ENCODE measurements around the gene SLC16A12.

- TF ChIP-seq POLR2AphosphoS5 (IDR thresholded peaks at IDR 0.05; ENCODE audit: low read depth, low read length) (no peak), TAF1 (IDR thresholded peaks at IDR 0.05; ENCODE audit: borderline replicate concordance, insufficient read depth, low read length) (no peak), REST (IDR thresholded peaks at IDR 0.05; ENCODE audit: insufficient read depth in 1 of 2, low read depth in 2 of 2, low read length in 2 of 2) (no peak), SIN3A (IDR thresholded peaks at IDR 0.05; ENCODE audit: borderline replicate concordance, insufficient read depth, low read length) (no peak), FOXP2 (optimal IDR thresholded peaks at IDR 0.05; ENCODE audit: borderline replicate concordance, extremely low read depth, extremely low read length, insufficient read depth) (no peak)
These were observed 141.5 kb downstream of the SLC16A12 start for GRCh38 chr10:89393898-89394297.

Data from PFSK-1 (cell line).